ENCODE measurements around the gene ZNF319.

- TF ChIP-seq CTCF (conservative IDR thresholded peaks at IDR 0.05; ENCODE audit: low read length) (no peak), EZH2phosphoT487 (IDR thresholded peaks at IDR 0.05; ENCODE audit: borderline replicate concordance, low read depth, low read length) (no peak)
Measured at GRCh38 chr16:57997176-57997527, 3.3 kb downstream of the ZNF319 start.

All from OCI-LY7 (cell line).